IgD-negative memory B cell (primary cell): ENCODE measurements around the gene HOXD13. TPM values are rescaled to one million over a fixed set of nuclear protein-coding genes. Genes with fewer than 3 reads are reported as not detected.
A peak's percentile ranks its signal among the peaks of the same experiment; 100 is the strongest.

Experiments used
- H3K27ac Mint-ChIP-seq, 3 donors: one replicate each; pipeline ENCODE4 v1.8.0; 2020 to 2022; ENCODE audit warnings: mild to moderate bottlenecking in 3 of 3, mixed read lengths in 3 of 3, moderate library complexity in 1 of 3
- H3K27me3 Mint-ChIP-seq: one replicate; pipeline ENCODE4 v1.8.0; 2021; ENCODE audit warnings: mixed read lengths
- H3K36me3 Mint-ChIP-seq: one replicate; pipeline ENCODE4 v1.8.0; 2020; ENCODE audit warnings: mild to moderate bottlenecking, mixed read lengths
- H3K4me1 Mint-ChIP-seq, 3 donors: one replicate each; pipeline ENCODE4 v1.8.0; 2020 to 2022; ENCODE audit warnings: mixed read lengths in 3 of 3, mild to moderate bottlenecking in 1 of 3
- H3K4me3 Mint-ChIP-seq, 4 donors: one replicate each; pipeline ENCODE4 v1.8.0; 2020 to 2022; ENCODE audit warnings: mild to moderate bottlenecking in 4 of 4, mixed read lengths in 4 of 4, moderate library complexity in 3 of 4
- H3K9me3 Mint-ChIP-seq, 3 donors: one replicate each; pipeline ENCODE4 v1.8.0; 2020 to 2021; ENCODE audit warnings: mixed read lengths in 3 of 3, mild to moderate bottlenecking in 1 of 3
- polyA plus RNA-seq: library from polyadenylated mRNA; unstranded; fragments of 300-500 nt; fragmentation: Illumina TruSeq; gene quantifications from one replicate; pipeline ENCODE4 v1.2.3, GENCODE V29; 2021

Gene HOXD13
- polyA plus RNA-seq, 1 donor from 2014 or later = not detected

DNA sequence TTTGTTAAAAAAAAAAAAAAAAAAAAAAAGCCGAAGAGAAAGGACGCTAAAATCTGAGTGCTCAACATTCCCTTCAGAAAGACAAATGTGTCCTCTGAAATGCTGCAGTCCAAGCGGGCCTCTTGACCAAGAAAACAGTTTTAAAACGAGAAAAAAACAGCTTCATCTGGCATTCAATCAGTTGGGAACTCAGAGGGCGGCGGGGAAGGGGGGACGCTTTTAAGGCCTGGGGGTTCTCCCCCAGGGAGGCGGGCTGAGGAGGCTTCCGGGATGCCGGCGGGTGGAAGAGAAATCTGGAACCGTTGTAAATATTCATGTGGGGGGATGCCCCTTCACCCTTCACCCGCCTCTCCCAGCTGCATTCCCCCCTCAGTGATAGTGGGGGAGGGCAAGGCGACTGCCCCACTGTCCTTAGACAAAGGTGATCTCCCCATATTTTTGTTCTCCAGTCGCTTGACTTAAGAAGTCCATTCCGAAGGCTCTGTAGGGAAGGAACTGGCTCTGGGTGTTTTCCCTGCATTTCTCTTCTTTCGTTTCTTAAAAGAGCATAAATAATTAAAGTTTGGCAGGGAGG lies 11.3 kb downstream of the HOXD13 start:
- Mint-ChIP-seq H3K27ac (peak overlapping the region in 2 of 3 donors; percentile 80 to 96), H3K4me3 (peak overlapping the region in 1 of 4 donors; percentile 27), H3K9me3 (peaks cover 0 to 12% (median 1%) of the 10 kb centered on the region in 3 donors), H3K27me3 (peaks cover 72% of the 10 kb centered on the region), H3K36me3 (peaks cover 2% of the 10 kb centered on the region), H3K4me1 (peaks cover 0 to 5% (median 3%) of the 10 kb centered on the region in 3 donors)

DNA sequence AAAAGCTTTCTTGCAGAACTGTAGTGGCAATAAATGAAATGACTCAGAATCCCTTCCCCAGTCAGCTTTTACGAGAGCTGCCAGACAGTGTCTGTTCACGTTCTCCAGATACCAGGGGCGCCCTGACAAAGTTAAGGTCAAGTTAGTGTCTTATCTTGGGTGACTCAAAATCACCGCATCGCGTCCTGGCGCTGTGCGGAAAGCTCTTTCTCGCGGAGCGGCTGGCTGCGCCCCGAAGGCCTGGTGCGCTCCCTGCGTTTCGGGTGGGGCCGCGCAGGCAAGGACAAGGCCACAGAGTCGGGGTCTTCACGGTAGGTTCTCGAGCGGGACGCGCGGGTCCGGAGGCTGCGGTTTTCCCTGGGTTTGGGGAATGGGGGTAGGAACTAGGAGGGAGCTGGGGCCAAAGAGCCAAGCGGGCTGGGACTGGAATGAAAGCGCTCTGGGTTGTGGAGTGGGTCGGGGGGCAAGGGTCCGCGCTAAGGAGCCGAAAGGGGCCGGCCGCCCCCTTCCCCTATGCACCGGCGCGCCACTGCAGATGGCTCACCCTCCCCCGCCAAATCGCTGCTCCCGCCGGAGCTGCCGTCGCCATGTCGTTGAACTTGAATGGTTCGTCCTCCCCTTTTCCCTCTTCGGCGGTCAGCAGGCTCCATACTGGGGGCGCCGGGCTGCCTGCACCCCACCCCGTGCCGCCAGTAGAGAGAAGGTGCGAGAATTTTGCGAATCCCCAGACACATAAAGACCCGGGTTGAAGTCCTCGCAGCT lies 12.0 kb downstream of the HOXD13 start:
- peak overlapping the region in 1 of 4 donors; percentile 27 for H3K4me3 Mint-ChIP-seq
- peaks cover 5% of the 10 kb centered on the region for H3K36me3 Mint-ChIP-seq
- peaks cover 1 to 16% (median 3%) of the 10 kb centered on the region in 3 donors for H3K9me3 Mint-ChIP-seq
- peaks cover 0 to 6% (median 5%) of the 10 kb centered on the region in 3 donors for H3K4me1 Mint-ChIP-seq
- peak overlapping the region in 2 of 3 donors; percentile 59 to 96 for H3K27ac Mint-ChIP-seq
- peaks cover 72% of the 10 kb centered on the region for H3K27me3 Mint-ChIP-seq

DNA sequence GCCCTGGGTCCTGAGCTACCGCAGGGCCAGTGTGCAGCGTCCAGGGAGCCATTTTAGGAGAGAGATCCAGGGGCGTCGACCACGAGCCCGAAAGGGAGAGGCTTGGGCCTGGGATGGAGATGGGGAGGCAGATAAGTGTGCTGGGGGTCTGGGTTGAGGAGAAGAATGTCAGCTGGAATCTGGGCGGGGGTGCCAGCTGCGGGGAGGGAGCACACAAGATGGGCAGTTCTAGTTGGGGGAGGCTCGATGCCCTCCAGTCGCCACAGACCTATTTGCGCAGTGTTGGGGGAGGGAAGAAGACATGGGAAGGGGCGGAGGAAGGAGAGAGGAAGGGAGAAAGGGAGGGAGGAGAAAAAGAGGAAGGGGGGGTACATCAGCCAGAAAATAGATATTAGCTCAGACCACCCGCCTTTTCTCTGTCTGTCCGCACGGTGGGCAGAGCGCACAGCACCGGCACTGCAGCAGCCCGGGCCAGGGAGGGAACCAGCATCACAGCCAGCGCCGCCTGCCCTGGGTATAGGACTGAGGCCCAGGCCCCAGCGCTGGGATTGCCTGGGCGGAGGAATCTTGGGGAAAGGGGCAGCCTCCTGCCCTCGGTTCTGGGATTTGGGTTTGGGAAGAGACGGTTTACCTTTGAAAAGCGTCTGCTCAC lies 12.7 kb downstream of the HOXD13 start:
- Mint-ChIP-seq H3K9me3 (peaks cover 1 to 18% (median 4%) of the 10 kb centered on the region in 3 donors), H3K4me3 (peak overlapping the region in 1 of 4 donors; percentile 73), H3K36me3 (peaks cover 5% of the 10 kb centered on the region), H3K27ac (peak overlapping the region in 2 of 3 donors; percentile 41 to 96), H3K4me1 (peaks cover 0 to 6% (median 5%) of the 10 kb centered on the region in 3 donors), H3K27me3 (peaks cover 73% of the 10 kb centered on the region)

DNA sequence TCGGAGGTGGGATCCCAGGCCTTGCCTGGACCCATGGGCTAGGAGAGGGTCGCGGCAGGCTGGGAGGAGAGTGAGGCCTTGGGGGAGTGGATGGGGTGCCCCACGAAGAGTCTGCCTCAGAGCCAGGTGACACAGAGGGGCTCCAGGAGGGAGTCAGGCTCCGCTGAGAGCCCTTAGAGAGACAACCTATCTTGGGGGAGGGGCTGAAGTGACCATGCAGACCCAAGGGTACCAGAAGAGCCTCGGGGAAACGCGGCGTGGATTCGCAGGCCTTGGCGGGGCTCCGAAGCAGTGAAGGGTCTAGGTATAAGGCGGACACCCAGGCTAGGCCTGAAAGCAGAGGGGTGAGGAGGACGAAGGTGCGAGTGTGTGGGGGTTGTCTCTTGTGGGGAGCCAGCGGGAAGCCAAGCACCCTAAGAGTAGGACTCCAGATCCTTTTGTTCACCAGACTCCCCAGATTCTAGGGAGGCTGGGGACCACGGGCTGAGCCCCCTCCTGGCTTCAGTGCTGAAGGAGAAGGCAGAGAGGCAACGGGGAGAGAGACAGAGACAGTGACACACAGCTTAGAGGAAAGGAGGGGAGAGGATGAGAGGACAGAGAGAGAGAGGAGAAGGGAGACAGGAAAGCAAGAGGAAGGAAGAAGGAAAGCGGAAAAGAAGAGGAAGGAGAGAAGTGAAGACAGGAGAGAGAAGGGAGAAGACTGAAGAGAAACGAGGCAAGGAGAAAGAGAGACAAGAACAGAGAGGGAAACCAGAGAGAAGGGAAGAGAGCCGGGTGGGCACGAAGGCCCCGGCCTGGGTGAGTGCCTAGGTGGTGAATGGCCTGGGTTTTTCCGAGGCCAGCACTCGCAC lies 13.4 kb downstream of the HOXD13 start:
- H3K4me1 Mint-ChIP-seq = peaks cover 0 to 6% (median 5%) of the 10 kb centered on the region in 3 donors
- peaks cover 66% of the 10 kb centered on the region for H3K27me3 Mint-ChIP-seq
- peak overlapping the region; percentile 50 to 96 (median 83) for H3K27ac Mint-ChIP-seq
- H3K4me3 Mint-ChIP-seq = peak overlapping the region in 3 of 4 donors; percentile 50 to 79 (median 73)
- H3K36me3 Mint-ChIP-seq = peaks cover 5% of the 10 kb centered on the region
- H3K9me3 Mint-ChIP-seq = peaks cover 1 to 18% (median 4%) of the 10 kb centered on the region in 3 donors

DNA sequence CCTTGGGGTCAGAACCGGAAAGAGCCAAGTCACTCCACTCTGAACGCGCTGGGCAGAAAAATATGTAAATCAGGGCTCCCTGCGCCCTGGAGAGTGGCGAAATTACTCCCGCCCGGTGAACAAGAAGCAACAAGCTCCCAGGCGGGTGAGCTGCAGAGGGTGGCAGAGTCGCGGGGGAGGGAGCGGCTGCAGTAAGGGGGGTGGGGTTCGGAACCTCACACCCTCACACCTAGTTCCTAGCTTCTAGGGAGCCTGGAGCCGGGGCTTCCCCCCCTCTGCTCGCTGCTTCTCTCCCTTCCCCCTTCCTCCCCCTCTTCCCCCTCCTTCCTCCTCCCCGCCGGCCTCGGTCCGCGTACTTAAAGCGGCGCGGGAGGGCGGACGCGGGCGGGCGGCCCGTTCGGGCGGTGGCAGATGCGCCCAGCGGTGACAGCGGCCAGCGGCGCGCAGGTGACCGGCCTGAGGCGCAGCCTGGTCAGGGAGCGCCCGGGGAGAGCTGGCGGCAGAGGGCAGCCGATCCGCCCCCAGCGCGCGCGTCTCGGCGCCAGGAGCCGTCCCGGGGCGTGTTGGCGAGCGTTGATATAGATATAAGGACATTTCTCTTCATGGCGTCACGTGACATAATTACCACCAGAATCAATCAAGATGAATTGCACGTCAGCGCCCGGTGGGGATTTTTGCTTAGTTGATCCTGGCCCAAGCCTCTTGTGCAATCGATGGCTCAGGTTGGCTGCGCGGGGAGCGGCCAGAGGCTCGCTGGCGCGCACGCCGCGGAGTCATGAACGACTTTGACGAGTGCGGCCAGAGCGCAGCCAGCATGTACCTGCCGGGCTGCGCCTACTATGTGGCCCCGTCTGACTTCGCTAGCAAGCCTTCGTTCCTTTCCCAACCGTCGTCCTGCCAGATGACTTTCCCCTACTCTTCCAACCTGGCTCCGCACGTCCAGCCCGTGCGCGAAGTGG lies 14.3 kb downstream of the HOXD13 start, which contains the start of gene HOXD11:
Gene HOXD11, plus strand, starts transcription at position 700 of the 959 bp plus-strand sequence. Its CDS starts 76 bp downstream, at position 776.
- H3K27ac Mint-ChIP-seq = peak within 1 kb of the TSS; percentile 50 to 96 (median 85)
- H3K4me3 Mint-ChIP-seq = peak within 1 kb of the TSS in 3 of 4 donors; percentile 50 to 79 (median 73)
- peaks cover 0 to 6% (median 5%) of the 10 kb centered on the region in 3 donors for H3K4me1 Mint-ChIP-seq
- peaks cover 3% of the 10 kb centered on the region for H3K36me3 Mint-ChIP-seq
- peaks cover 62% of the 10 kb centered on the region for H3K27me3 Mint-ChIP-seq
- peaks cover 1 to 13% (median 4%) of the 10 kb centered on the region in 3 donors for H3K9me3 Mint-ChIP-seq

DNA sequence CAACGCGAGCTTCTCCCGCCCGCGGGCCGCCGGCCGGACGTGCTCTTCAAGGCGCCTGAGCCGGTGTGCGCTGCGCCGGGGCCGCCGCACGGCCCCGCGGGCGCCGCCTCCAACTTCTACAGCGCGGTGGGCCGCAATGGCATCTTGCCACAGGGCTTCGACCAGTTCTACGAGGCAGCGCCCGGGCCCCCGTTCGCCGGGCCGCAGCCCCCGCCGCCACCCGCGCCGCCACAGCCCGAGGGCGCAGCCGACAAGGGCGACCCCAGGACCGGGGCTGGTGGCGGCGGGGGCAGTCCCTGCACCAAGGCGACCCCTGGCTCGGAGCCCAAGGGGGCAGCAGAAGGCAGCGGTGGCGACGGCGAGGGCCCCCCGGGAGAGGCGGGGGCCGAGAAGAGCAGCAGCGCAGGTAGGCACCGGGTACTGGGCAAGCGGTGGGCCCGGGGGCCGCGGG lies 15.2 kb downstream of the HOXD13 start:
- Mint-ChIP-seq H3K4me1 (peaks cover 0 to 6% (median 5%) of the 10 kb centered on the region in 3 donors), H3K4me3 (no peak overlapping the region), H3K27ac (no peak overlapping the region), H3K36me3 (peaks cover 3% of the 10 kb centered on the region), H3K9me3 (peaks cover 0 to 13% (median 4%) of the 10 kb centered on the region in 3 donors), H3K27me3 (peaks cover 57% of the 10 kb centered on the region)

DNA sequence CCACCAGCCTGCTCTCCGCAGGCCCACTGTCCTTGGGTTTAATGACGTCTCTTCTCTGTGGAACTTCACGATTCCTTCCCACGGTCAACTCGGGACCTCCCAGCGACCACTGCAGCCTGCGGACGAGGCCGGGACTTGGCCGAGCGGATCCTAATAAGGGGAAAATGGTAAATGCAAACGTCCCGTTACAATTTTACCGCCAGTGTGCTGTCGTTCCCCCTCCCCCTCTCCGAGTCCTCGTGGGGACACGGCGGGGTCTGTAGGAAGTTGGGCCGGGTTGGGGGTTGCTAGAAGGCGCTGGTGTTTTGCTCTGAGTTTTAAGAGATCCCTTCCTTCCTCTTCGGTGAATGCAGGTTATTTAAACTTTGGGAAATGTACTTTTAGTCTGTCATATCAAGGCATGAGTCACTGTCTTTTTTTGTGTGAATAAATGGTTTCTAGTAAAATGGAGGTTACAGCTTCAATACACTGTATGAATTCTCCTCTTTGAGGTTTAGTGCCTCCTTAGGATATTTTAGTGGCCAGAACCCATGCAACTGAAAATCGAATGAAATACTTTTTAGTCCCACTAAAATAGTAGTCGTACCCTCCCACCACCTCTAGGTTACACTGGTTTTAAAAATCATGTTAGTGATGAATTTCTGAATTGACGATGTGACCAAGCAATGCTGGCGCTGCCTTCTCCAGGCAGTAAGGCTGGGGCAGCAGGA lies 16.8 kb downstream of the HOXD13 start:
- H3K36me3 Mint-ChIP-seq = peaks cover 3% of the 10 kb centered on the region
- peaks cover 0 to 13% (median 4%) of the 10 kb centered on the region in 3 donors for H3K9me3 Mint-ChIP-seq
- H3K27me3 Mint-ChIP-seq = peaks cover 57% of the 10 kb centered on the region
- H3K27ac Mint-ChIP-seq = peak overlapping the region; percentile 92 to 95 (median 94)
- H3K4me1 Mint-ChIP-seq = peaks cover 0 to 5% (median 4%) of the 10 kb centered on the region in 3 donors
- peak overlapping the region in 3 of 4 donors; percentile 47 to 72 (median 60) for H3K4me3 Mint-ChIP-seq

DNA sequence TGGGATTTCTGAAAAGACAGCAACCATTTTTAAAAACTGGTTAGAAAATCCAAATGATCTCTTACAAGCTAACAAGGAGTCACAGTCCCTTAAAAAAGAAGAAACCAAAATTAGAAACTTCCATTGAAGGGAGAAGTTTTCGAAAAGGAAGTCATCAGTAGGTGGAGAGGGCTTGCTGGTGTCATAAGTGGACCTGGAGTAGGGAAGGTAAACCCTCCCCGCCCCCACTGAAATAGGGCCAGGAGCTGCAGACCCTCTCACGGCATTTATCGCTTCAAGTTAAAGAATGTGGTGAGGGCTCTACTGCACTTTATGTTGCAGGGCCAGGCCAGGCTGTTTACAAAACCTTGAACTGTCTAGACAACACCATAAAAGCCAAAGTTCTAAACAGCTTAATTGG lies 17.4 kb downstream of the HOXD13 start:
- H3K27ac Mint-ChIP-seq = peak overlapping the region; percentile 92 to 95 (median 94)
- H3K4me1 Mint-ChIP-seq = peaks cover 0 to 5% (median 4%) of the 10 kb centered on the region in 3 donors
- peaks cover 3% of the 10 kb centered on the region for H3K36me3 Mint-ChIP-seq
- H3K4me3 Mint-ChIP-seq = peak overlapping the region in 2 of 4 donors; percentile 47 to 72
- peaks cover 0 to 12% (median 4%) of the 10 kb centered on the region in 3 donors for H3K9me3 Mint-ChIP-seq
- peaks cover 57% of the 10 kb centered on the region for H3K27me3 Mint-ChIP-seq

DNA sequence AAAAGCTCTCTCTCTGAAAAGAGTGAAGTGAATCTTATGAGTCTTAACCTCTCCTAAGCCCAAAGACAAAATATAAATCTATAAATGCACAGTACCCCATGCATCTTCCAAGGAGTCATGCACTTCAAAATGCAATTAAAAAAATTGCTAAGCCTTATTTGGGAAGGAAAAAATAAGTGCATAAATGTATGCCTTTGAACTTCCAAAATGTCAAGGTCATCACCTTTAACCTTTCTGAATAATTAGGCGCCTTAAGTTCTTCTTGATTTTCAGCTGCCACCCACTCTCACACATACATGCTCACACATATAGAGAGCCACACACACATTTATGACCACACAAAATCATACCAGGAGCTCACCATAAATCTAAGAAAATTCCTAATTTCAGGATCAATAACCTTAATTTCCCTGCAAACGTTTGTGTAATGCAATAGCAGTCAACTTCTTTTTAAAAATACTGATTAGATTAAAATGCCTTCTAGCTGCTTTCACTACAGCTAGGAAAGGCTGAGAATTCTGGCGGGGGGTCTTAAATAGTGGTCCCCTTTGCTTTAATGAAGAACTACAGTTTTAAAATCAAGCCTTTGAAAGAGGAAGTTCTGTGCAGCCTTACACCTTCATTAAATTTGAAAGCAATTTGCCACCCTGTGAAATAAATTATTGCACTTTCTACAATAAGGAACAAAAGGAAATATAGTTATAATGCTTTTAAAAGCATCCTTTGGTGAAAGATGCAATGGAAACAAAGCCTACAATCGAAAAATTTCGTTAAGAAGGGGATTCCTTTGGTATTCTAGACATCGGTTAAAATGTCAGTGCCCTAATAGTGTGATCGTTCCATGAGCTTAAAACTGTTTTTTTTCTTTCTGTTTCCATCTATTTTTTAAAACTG lies 18.1 kb downstream of the HOXD13 start:
- H3K4me1 Mint-ChIP-seq = peaks cover 0 to 5% (median 1%) of the 10 kb centered on the region in 3 donors
- peaks cover 0 to 11% (median 4%) of the 10 kb centered on the region in 3 donors for H3K9me3 Mint-ChIP-seq
- peak overlapping the region in 2 of 4 donors; percentile 26 to 72 for H3K4me3 Mint-ChIP-seq
- peaks cover 3% of the 10 kb centered on the region for H3K36me3 Mint-ChIP-seq
- H3K27me3 Mint-ChIP-seq = peaks cover 54% of the 10 kb centered on the region
- peak overlapping the region; percentile 82 to 95 (median 88) for H3K27ac Mint-ChIP-seq

DNA sequence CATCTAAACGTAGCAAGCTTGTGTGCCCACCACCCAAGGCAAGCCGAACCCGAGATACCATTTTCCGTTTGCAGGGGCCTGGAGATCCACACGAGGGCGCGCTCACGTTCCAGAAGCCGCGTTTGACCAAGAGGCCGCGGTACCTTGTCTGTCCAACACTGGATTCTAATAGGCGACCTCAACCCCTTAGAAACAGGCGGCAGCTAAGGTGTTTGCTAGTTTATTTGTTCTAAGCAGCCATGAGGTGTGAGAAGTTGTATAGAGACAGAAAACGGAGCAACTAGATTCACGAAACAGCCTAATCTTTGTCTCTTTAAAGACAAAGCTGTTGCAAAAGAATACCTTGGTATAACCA lies 18.8 kb downstream of the HOXD13 start:
- H3K4me1 Mint-ChIP-seq = peaks cover 0 to 3% (median 1%) of the 10 kb centered on the region in 3 donors
- H3K36me3 Mint-ChIP-seq = peaks cover 3% of the 10 kb centered on the region
- H3K27me3 Mint-ChIP-seq = peaks cover 52% of the 10 kb centered on the region
- peak overlapping the region; percentile 82 to 95 (median 88) for H3K27ac Mint-ChIP-seq
- peak overlapping the region in 2 of 4 donors; percentile 26 to 72 for H3K4me3 Mint-ChIP-seq
- peaks cover 0 to 8% (median 4%) of the 10 kb centered on the region in 3 donors for H3K9me3 Mint-ChIP-seq

DNA sequence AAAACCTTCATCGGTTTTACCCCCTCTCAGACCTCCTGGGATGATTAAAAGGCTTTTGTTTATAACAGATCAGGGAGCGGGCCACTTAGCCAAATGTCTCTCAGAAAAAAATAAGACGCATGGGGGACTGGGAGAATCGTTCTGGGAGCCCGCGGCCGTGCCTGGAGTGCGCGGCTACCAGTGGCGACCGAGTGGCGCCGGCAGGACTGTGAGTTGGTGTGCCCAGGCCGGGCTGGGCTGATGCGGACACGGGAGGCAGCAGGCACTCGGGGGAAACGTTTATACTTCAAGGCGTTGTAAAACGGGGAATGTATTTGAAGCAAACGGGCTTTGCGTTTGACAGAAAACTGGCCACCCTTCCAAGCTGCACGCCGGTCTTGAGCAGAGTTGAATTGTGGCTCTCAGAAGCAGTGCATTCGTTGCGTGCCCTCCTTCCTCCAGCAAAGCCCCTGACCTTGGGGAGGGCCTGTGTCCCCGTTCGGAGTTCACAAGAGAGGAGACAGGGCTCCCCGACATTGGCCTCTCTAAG lies 19.4 kb downstream of the HOXD13 start:
- peaks cover 55% of the 10 kb centered on the region for H3K27me3 Mint-ChIP-seq
- peaks cover 0 to 2% (median 1%) of the 10 kb centered on the region in 3 donors for H3K4me1 Mint-ChIP-seq
- H3K36me3 Mint-ChIP-seq = peaks cover 3% of the 10 kb centered on the region
- H3K4me3 Mint-ChIP-seq = peak overlapping the region in 1 of 4 donors; percentile 27
- H3K9me3 Mint-ChIP-seq = peaks cover 0 to 10% (median 6%) of the 10 kb centered on the region in 3 donors
- H3K27ac Mint-ChIP-seq = peak overlapping the region; percentile 46 to 95 (median 82)
